Prostate gland (tissue), 2 donors: ENCODE results near the gene TMEM238L. TPM values are rescaled to one million over a fixed set of nuclear protein-coding genes. Genes with fewer than 3 reads are reported as not detected.
A peak's percentile ranks its signal among the peaks of the same experiment; 100 is the strongest.

Experiments used
- DNase-seq: peaks from one replicate; pipeline ENCODE4 v3.0.0-alpha.2; 2019; ENCODE audit warnings: low spot score
- H3K27ac ChIP-seq, 2 donors: fragments of 200-600 bp; sonication (generic); 2 replicates each; pipeline ENCODE4 v1.5.1; 2017 to 2019
- H3K27me3 ChIP-seq: fragments of 200-600 bp; sonication (generic); replicated peaks from 2 replicates; pipeline ENCODE4 v1.5.1; 2019; ENCODE audit not compliant: insufficient read depth
- H3K36me3 ChIP-seq, 2 donors: fragments of 200-600 bp; sonication (generic); 1 replicate in 1 of 2; 2 replicates in 1 of 2; pipeline versions ENCODE4 v1.5.1 to v1.8.1; 2017 to 2019
- H3K4me1 ChIP-seq: fragments of 200-600 bp; sonication (generic); replicated peaks from 2 replicates; pipeline ENCODE4 v1.5.1; 2019
- H3K4me3 ChIP-seq, 2 donors: fragments of 200-600 bp; sonication (generic); 2 replicates each; pipeline ENCODE4 v1.5.1; 2017 to 2019
- H3K9me3 ChIP-seq: fragments of 200-600 bp; sonication (generic); 2 replicates; pipeline ENCODE4 v1.5.1; 2017
- CTCF ChIP-seq, 4 experiments: fragments of 200-600 bp in 2 of 4; fragments of 450-650 bp in 2 of 4; sonication (generic) in 2 of 4; IDR thresholded peaks; 1 replicate in 3 of 4; 2 replicates in 1 of 4; pipeline ENCODE4 v1.5.1; 2016 to 2019; ENCODE audit warnings: antibody characterized with exemption in 4 of 4, mild to moderate bottlenecking in 2 of 4, moderate library complexity in 2 of 4
- POLR2A ChIP-seq: fragments of 450-650 bp; IDR thresholded peaks from one replicate; pipeline ENCODE4 v1.6.1; 2016; ENCODE audit warnings: antibody characterized with exemption, mild to moderate bottlenecking
- POLR2AphosphoS5 ChIP-seq: sonication (generic); formaldehyde crosslinking; IDR thresholded peaks from one replicate; pipeline ENCODE4 v1.6.1; 2017; ENCODE audit warnings: antibody characterized with exemption
- WGBS: methylation state at CpG from one replicate; pipeline ENCODE4 v1.1.5; 2018; 5-methylcytosine and 5-hydroxymethylcytosine counted together
- intact Hi-C: fragments of 100-400 bp; cut with DNase I; formaldehyde crosslinking; loops from one replicate; pipeline ENCODE4 v1.14.2; 2022
- total RNA-seq, 2 donors: library from RNA; depleted of rRNA; stranded (reverse); fragments of >200 nt; gene quantifications; one replicate each; pipeline ENCODE4 v1.1.0, GENCODE V29; 2016

Gene TMEM238L
- total RNA-seq, 2 donors from 2014 or later = 7.7 to 12.0 TPM

- TF ChIP-seq CTCF (IDR thresholded peaks at IDR 0.05) (no peak), POLR2AphosphoS5 (no peak), POLR2A (no peak)
- no peak overlapping the region for H3K27ac ChIP-seq
- no peaks in the 10 kb centered on the region for H3K36me3 ChIP-seq
- no peaks in the 10 kb centered on the region for H3K9me3 ChIP-seq
- WGBS = 35% methylated on average over 1 of the region's 1 CpG
- H3K4me1 ChIP-seq = no peaks in the 10 kb centered on the region
- H3K4me3 ChIP-seq = no peak overlapping the region
- intact Hi-C loops = no loop called here
- no peak for DNase-seq
- H3K27me3 ChIP-seq = no peaks in the 10 kb centered on the region
Observed at GRCh38 chr17:10756185-10756584, 47.7 kb downstream of the TMEM238L start.

DNA sequence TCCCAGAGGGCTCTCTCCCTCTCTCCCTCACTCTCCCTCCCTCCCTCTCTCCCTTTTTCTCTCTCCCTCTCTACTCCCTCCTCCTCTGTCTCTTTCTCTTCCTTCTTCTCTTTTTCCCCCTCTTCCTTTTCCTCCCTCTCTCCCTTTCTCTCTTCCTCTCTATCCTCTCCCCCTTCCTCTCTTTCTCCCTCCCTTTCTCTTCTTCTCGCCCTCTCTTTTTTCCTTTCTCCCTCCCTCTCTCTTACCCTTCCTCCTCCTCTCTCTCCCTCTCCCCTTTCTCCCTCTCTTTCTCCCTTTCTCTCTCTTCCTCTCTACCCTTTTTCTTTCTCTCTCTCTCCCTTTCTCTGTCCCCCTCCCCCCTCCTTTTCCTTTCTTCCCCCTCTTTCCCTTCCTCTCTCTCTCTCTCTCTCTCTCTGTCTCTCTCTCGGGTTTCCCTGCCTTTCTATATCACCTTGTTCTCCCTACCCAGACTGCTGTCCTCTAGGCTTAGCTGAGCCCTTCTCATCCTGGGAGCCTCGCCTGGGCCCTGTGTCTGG is 48.2 kb downstream of the TMEM238L start:
- Histone ChIP-seq H3K4me1 (no peaks in the 10 kb centered on the region), H3K4me3 (no peak overlapping the region), H3K27ac (no peak overlapping the region), H3K36me3 (no peaks in the 10 kb centered on the region), H3K27me3 (no peaks in the 10 kb centered on the region), H3K9me3 (no peaks in the 10 kb centered on the region)
- intact Hi-C loops = no loop called here
- DNase-seq = no peak
- TF ChIP-seq POLR2AphosphoS5 = no peak
- no peak for TF ChIP-seq POLR2A
- TF ChIP-seq CTCF (IDR thresholded peaks at IDR 0.05) = no peak
- WGBS = 96% methylated on average over 3 of the region's 3 CpGs

DNA sequence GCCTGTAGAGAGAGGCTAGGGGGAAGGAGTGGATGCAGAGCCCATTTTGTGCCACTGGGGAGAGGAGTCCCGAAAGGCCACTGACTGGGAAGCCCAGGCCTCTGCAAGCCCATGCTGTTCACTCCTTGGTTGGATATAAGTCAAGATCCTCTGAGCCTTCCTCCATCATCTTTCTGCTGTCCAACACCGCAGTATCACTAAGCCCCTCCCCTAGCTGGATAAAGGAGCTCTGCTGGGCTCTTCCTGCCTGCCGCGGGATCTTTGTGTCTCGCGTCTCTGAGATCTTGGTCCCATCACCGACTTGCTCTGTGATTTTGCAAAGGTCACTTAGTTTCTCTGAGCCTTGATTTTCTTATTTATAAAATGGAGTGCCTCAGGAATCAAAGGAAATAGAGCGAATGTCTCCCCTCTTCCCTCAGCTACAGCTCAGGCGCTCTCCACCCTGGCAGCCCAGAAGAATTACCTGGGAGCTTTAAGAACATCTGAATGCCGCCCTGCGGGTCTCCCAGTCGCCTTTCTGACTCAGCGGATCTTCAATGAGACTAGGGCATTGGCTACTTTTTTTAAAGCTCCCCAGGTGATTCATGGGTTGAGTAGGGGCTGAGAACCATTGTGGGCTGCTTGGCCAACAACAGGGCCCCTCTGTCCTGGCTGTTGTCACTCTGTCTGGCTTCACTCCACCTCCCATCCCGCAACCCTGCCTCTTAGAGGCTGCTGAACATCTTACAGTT is 48.9 kb downstream of the TMEM238L start:
- no peak for DNase-seq
- H3K27me3 ChIP-seq = no peaks in the 10 kb centered on the region
- no peak overlapping the region for H3K4me3 ChIP-seq
- H3K4me1 ChIP-seq = no peaks in the 10 kb centered on the region
- intact Hi-C loops = no loop called here
- no peaks in the 10 kb centered on the region for H3K36me3 ChIP-seq
- H3K27ac ChIP-seq = no peak overlapping the region
- 53% methylated on average over 14 of the region's 14 CpGs for WGBS
- no peaks in the 10 kb centered on the region for H3K9me3 ChIP-seq
- no peak for TF ChIP-seq POLR2AphosphoS5
- no peak for TF ChIP-seq POLR2A
- no peak for TF ChIP-seq CTCF (IDR thresholded peaks at IDR 0.05)

GRCh38 chr17:10754109-10754508 is 49.8 kb downstream of the TMEM238L start:
- Histone ChIP-seq H3K9me3 (no peaks in the 10 kb centered on the region), H3K4me3 (no peak overlapping the region), H3K27ac (no peak overlapping the region), H3K36me3 (no peaks in the 10 kb centered on the region), H3K27me3 (no peaks in the 10 kb centered on the region), H3K4me1 (no peaks in the 10 kb centered on the region)
- peak; percentile 17 for DNase-seq
- TF ChIP-seq CTCF (IDR thresholded peaks at IDR 0.05) = peak in 3 of 4 experiments; percentile 10 to 21 (median 17)
- TF ChIP-seq POLR2AphosphoS5 = no peak
- intact Hi-C loops = no loop called here
- WGBS = 27% methylated on average over 2 of the region's 2 CpGs

- H3K27ac ChIP-seq = no peak overlapping the region
- TF ChIP-seq POLR2A (no peak), POLR2AphosphoS5 (no peak), CTCF (IDR thresholded peaks at IDR 0.05) (no peak)
- no peak for DNase-seq
- no peaks in the 10 kb centered on the region for H3K36me3 ChIP-seq
- H3K4me3 ChIP-seq = no peak overlapping the region
- H3K4me1 ChIP-seq = no peaks in the 10 kb centered on the region
- H3K9me3 ChIP-seq = no peaks in the 10 kb centered on the region
- WGBS = 85% methylated on average over 10 of the region's 10 CpGs
- intact Hi-C loops = no loop called here
- H3K27me3 ChIP-seq = no peaks in the 10 kb centered on the region
Observed at GRCh38 chr17:10752696-10753095, 51.2 kb downstream of the TMEM238L start.
